GM12801 (cell line): ENCODE results near the gene PGBD5.

Experiments
- CTCF ChIP-seq: IDR thresholded peaks from one replicate; pipeline ENCODE4 v1.5.1; 2011; ENCODE audit warnings: control low read depth; ENCODE audit not compliant: insufficient read length; ENCODE audit errors: extremely low read depth

Gene PGBD5

GRCh38 chr1:230414102-230414501 lies 12.0 kb downstream of the PGBD5 start:
- TF ChIP-seq CTCF = no peak

GRCh38 chr1:230413061-230413460 lies 13.1 kb downstream of the PGBD5 start:
- TF ChIP-seq CTCF = no peak

- no peak for TF ChIP-seq CTCF
These were observed 17.2 kb downstream of the PGBD5 start for GRCh38 chr1:230408971-230409370.

- no peak for TF ChIP-seq CTCF
These were observed 18.8 kb downstream of the PGBD5 start for GRCh38 chr1:230407351-230407750.

GRCh38 chr1:230403442-230403841 lies 22.7 kb downstream of the PGBD5 start:
- TF ChIP-seq CTCF = no peak

- TF ChIP-seq CTCF = no peak
These were observed 24.3 kb downstream of the PGBD5 start for GRCh38 chr1:230401763-230402294.

- no peak for TF ChIP-seq CTCF
These were observed 25.0 kb downstream of the PGBD5 start for GRCh38 chr1:230401101-230401500.

GRCh38 chr1:230400007-230400344 lies 26.2 kb downstream of the PGBD5 start:
- no peak for TF ChIP-seq CTCF
